Measurements from ENCODE around the gene IGSF9.

IGSF9 gene

DNA sequence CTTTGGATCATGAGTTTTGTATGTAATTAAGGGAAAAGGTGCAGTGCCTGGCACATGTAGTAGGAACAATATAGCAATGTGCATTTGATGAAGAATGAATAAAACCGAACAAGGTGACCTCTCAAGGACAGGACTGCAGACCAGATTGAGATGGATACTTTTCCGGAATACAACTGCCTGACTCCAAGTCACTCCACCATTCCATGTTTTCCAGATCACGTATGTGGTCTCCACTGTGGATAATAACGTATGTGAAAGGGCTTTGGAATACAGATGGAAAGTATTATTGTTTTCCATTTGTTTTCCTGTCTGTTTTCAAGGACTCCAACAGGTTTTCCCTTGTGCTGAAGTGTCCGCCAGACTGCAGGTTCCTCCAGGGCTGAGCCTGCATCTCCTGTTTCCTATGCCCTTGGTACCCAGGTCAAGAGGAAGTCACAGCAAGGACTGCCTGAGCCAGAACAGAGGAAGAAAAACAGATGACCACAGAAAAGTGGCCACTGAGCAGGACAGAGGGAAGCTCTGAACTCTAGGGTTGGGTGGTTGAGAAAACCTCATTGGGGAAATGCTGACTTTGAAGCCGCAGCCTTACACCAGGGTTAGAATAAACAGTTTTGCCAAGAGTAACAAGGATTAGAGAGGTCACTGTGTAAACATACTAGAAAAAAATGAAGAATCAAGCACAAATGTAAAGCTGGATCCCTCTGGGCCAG, 49.4 kb downstream of the IGSF9 start:
- DNase-seq (ENCODE audit: low read depth) = no peak
- TF ChIP-seq, protein P1, sequence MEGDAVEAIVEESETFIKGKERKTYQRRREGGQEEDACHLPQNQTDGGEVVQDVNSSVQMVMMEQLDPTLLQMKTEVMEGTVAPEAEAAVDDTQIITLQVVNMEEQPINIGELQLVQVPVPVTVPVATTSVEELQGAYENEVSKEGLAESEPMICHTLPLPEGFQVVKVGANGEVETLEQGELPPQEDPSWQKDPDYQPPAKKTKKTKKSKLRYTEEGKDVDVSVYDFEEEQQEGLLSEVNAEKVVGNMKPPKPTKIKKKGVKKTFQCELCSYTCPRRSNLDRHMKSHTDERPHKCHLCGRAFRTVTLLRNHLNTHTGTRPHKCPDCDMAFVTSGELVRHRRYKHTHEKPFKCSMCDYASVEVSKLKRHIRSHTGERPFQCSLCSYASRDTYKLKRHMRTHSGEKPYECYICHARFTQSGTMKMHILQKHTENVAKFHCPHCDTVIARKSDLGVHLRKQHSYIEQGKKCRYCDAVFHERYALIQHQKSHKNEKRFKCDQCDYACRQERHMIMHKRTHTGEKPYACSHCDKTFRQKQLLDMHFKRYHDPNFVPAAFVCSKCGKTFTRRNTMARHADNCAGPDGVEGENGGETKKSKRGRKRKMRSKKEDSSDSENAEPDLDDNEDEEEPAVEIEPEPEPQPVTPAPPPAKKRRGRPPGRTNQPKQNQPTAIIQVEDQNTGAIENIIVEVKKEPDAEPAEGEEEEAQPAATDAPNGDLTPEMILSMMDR (conservative IDR thresholded peaks at IDR 0.05; ENCODE audit: low read depth, low read length) = no peak
- H3K4me3 ChIP-seq (ENCODE audit: low read depth, low read length) = no peak overlapping the region

DNA sequence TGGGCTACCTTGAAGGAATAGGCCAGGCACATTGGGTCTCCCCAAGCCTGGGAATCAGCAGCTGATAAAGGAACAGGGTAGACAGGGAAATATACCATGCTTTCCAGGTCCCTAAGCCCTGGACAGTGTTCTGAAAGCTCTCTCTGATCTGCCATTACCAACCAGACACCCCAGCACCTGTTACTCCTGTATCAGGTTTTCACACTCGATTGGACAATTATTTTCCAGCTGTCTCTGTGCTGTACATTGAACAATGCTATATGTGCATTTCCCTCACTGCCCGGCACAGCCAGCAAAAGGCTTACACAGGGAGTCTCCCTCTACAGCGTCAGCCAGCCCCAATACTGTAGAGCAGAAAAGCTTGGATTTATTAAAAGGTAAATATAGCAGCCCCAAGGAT, 50.1 kb downstream of the IGSF9 start:
- no peak for DNase-seq (ENCODE audit: low read depth)

DNA sequence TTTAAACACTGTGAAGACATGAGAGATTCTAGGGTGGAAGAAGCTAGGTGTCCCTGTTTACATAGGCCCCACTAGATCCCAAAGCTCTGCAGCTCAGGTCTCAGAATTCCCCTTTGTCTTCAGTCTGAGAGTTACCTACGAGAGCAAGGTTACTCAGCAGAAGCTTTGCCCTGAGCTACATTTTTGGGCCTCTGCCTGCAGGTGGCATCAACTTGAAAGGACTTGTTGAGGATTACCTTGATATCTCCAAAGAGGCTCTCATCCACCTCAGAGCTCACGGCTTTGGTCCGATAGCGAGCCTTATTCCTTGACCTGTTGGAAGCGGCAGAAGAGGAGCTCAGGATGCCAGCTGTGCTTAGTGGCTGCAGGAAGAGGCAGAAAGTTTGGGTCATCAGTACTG, 52.5 kb downstream of the IGSF9 start:
- TF ChIP-seq, protein P1 (conservative IDR thresholded peaks at IDR 0.05; ENCODE audit: low read depth, low read length) = no peak
- no peak for DNase-seq (ENCODE audit: low read depth)
- no peak overlapping the region for H3K4me3 ChIP-seq (ENCODE audit: low read depth, low read length)

More for the DNA sequence above, 50.1 kb downstream of the IGSF9 start:
- H3K4me3 ChIP-seq (ENCODE audit: low read depth, low read length) = no peak overlapping the region
- TF ChIP-seq, protein P1 (conservative IDR thresholded peaks at IDR 0.05; ENCODE audit: low read depth, low read length) = no peak

DNA sequence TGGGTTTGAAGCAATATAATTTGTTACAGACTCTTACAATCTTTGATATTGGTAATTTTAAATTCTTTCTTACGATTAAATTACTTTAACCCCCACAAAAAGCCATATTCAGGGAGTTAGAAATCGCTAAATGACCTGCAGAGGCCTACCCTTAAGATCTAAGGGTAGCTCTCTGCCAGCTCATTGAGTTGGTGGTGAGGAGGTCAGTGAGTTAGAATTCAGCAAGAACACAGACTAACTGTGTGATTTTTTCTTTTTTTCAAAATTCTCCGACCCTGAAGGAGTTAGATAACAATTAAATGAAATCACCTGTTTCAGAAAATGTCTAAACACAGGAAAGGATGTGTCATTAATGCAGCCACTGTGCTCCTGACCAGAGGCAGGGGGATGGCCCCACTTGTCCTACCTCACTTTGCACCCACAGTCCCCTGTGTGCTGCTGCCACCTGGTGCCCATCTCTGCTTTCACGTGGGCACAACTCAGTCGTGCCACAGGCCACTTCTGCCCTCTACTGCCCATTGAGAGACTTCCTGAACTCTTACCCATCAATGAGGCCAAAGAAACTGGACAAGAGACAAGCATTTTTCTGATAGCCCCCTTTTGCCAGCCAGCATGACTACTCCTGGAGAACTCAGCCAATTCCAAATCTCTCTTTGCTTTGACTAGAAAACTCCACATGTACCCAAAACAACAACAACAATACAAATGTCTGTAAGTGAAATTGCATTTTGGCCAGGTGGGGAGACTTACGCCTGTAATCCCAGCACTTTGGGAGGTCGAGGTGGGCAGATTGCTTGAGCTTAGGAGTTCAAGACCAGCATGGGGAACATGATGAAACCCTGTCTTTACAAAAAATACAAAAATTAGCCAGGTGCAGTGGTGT, 53.9 kb downstream of the IGSF9 start:
- H3K4me3 ChIP-seq (ENCODE audit: low read depth, low read length) = no peak overlapping the region
- TF ChIP-seq, protein P1 (conservative IDR thresholded peaks at IDR 0.05; ENCODE audit: low read depth, low read length) = peak; percentile 99
- peak; percentile 94 for DNase-seq (ENCODE audit: low read depth)

DNA sequence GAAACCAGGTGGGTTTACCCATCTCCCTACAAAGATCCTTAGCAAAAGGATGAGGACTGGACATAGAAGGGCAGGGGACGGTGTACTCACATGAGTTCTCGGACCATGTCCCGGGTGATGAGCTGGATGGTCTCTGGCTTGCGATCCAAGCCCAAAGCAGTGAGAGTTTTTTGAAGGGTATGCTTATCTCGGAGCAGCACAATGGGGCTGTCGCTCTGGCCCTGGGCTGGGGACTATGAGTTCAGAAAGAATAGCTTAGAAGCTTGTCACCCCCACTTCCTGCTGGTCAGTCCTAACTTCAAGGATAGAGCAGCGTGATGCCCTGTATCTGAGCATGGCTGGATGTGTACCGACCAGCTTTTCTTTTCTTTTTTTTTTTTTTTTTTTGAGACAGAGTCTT, 55.0 kb downstream of the IGSF9 start:
- H3K4me3 ChIP-seq (ENCODE audit: low read depth, low read length) = no peak overlapping the region
- TF ChIP-seq, protein P1 (conservative IDR thresholded peaks at IDR 0.05; ENCODE audit: low read depth, low read length) = no peak
- no peak for DNase-seq (ENCODE audit: low read depth)

DNA sequence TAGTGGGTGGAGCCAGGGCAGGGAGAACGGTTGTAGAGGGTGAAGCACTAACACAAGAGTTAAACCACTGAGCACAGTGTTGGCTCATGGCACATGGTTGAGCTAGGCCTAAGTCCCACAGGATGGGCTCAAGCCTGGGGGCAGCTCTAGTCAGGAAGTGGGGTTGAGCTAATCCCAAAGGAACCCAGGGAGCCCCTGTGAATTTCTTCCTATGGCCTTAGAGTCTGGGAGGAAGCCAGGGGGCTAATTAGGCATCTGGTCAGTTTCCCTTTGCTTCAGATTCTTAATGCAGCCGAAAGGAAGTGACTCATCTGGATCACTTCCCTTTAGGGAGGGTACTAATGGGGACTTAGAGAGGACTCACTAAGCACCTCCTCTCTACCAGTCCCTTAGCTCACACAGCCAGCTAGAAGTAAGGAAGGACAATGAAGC, 55.6 kb downstream of the IGSF9 start:
- no peak overlapping the region for H3K4me3 ChIP-seq (ENCODE audit: low read depth, low read length)
- peak; percentile 85 for DNase-seq (ENCODE audit: low read depth)
- TF ChIP-seq, protein P1 (conservative IDR thresholded peaks at IDR 0.05; ENCODE audit: low read depth, low read length) = no peak
